LoVo (cell line): ENCODE data around the gene TMEM204.
"Not testable (repeated sequence)": the region's sequence is repeated elsewhere in the genome, so short reads cannot be mapped to it uniquely, and the experiment has no call there.

Source experiments
- DNase-seq: peaks from one replicate; pipeline ENCODE4 v3.0.0-alpha.2; 2016; ENCODE audit warnings: low spot score

TMEM204 gene

DNA sequence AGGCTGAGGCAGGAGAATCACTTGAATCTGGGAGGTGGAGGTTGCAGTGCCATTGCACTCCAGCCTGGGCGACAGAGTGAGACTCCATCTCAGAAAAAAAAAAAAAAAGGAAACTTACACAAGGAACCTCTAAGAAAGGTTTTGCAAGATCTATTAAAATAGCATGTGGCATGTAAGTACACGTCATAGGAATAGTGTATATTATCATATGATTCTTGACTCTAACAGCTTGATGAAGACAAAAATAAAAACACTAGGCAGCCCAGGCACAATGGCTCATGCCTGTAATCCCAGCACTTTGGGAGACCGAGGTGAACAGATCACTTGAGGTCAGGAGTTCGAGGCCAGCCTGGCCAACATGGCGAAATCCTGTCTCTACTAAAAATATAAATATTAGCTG lies 62.0 kb downstream of the TMEM204 start:
- DNase-seq: not testable (repeated sequence)

DNA sequence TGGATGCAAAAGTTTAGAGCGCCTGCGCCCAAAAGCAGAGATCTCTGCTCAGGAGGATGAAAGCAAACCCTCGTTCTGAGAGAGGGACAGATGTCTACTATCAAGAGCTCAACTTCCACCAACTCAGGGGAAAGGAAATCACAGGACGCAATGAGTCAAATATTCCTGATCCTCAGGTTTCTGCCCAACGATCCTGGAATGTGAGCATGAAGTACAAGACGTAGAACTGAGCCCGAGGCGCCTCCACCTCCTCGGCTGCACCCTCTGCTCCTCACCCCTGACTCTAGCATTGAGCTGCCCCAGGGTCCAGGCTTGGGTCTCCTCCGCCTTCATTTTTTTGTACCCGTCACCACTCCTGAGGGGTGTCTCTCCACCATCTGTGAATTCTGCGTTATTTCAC lies 63.0 kb downstream of the TMEM204 start:
- DNase-seq: no peak

DNA sequence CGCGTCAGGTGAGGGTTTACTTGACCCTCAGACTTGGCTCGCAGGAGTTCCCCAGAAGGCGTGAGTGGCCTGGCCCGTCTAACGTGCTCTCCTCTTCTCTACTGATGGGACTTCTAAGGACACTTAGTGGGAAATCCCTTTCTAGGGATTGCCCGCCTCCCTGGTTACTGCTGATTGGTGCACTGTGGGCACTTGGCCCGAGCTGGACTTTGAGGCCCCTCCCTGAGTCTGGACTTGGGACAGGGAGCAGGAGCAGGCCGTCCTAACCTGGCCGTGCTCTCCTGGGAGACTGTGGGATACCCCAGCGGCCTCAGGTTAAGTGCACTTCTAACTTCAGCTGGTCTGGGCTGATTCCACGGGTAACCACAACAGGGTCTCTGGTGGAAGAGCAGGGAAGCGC lies 63.7 kb downstream of the TMEM204 start:
- no peak for DNase-seq

DNA sequence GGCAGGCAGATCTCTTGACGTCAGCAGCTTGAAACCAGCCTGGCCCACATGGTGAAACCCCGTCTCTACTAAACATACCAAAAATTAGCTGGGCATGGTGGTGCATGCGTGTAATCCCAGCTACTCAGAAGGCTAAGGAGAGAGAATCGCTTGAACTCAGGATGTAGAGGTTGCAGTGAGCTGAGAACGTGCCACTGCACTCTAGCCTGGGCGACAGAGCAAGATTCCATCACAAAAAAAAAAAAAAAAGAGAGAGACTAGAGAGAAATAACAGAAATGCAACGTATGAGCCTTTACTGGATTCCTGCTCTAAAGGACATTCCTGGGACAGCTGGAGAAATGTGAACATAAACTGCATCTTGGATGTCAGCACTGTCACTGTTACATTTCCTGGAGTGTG lies 67.6 kb downstream of the TMEM204 start:
- no peak for DNase-seq

DNA sequence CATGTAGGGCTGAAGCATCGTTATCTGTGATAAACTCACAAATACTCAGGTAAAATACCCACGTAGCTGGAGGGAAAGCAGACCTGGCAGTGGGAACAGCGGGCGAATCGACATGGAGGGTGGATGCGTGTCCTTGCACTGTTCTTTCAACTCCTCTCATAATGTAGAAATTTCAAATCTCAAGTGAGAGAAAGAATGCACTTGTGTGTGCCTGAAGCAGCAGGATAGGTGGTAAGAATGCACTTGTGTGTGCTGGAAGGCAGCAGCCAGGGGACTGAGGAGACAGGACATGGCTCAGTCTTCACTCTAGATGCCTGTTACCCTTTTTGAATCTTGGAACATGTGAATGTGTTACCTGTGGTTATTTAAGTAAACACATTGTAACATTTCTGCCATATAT lies 68.0 kb downstream of the TMEM204 start:
- no peak for DNase-seq

DNA sequence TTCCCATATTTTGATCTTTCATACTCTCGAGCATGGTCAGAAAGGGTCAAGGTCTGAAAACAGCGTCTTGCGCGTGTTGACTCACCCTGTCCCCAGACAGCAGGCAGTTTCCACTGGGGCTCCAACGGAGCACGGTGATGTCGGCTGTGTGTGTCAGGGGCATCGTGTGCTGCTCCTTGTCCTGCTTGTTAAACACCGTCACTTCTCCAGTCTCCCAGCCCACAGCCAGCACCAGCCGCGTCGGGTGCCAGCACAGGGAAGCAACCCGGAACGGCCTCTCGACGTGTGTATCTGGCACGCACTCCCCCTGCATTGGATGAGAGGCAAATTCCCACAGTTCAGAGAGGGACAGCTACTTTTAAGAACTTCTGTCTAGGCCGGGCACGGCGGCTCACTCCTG lies 68.8 kb downstream of the TMEM204 start:
- no peak for DNase-seq
